Body of pancreas (tissue), 4 donors: ENCODE data around the gene ARMC3.

Experiments
- CTCF ChIP-seq, 7 experiments: fragments of 450-650 bp in 4 of 7; fragments of 200-600 bp in 3 of 7; sonication (generic) in 3 of 7; IDR thresholded peaks; one replicate each; pipeline ENCODE4 v1.5.1; 2016 to 2019; ENCODE audit warnings: antibody characterized with exemption in 7 of 7
- POLR2A ChIP-seq, 3 donors: fragments of 450-650 bp; IDR thresholded peaks; one replicate each; pipeline ENCODE4 v1.6.1; 2016; ENCODE audit warnings: antibody characterized with exemption in 3 of 3, mild to moderate bottlenecking in 2 of 3

DNA sequence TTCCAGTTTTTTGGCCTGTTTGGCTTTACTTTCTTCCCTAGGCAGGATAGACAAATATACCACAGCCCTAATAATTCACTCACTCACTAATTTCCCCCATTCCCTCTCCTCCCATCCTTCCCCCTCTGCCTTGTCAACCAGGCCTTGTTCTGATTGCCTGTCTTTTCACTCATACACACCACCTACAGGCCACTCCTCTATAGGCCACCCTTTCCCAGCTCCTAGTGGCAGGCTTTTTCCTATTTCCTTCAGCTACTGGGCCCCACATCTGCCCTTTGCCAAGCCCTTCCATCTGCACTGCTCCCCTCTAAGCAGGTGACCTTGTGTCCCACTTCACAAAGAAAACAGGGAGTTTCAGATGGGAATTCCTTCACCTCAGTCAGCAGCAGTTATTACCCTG is 107.7 kb downstream of the ARMC3 start:
- TF ChIP-seq CTCF (IDR thresholded peaks at IDR 0.05) (no peak), POLR2A (IDR thresholded peaks at IDR 0.05) (no peak)
